GM12801 (cell line): ENCODE results near the gene AIG1.

Experiments
- TF ChIP-seq, protein P1 (sequence below): IDR thresholded peaks from one replicate; pipeline ENCODE4 v1.5.1; 2011; ENCODE audit warnings: control low read depth; ENCODE audit not compliant: insufficient read length; ENCODE audit errors: extremely low read depth

AIG1 gene

DNA sequence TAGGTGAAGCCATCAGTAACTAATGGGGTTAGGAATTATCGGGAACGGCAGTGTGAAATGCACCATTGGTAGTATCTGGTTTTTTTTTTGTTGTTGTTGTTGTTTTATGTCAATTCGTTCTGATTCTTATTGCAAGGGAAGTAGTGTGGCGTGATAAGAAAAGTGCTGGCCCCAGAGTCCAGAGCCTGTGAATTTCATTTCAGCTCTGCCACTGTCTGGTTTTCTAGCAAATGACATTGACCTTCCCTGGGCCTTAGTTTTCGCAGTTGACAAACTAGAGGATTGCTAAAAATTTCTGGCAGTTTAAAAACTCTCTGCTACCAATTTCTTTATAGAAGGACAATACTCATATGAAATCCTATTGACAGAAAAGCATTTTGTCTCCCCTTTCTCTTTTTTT is 161.6 kb downstream of the AIG1 start:
- TF ChIP-seq, protein P1, sequence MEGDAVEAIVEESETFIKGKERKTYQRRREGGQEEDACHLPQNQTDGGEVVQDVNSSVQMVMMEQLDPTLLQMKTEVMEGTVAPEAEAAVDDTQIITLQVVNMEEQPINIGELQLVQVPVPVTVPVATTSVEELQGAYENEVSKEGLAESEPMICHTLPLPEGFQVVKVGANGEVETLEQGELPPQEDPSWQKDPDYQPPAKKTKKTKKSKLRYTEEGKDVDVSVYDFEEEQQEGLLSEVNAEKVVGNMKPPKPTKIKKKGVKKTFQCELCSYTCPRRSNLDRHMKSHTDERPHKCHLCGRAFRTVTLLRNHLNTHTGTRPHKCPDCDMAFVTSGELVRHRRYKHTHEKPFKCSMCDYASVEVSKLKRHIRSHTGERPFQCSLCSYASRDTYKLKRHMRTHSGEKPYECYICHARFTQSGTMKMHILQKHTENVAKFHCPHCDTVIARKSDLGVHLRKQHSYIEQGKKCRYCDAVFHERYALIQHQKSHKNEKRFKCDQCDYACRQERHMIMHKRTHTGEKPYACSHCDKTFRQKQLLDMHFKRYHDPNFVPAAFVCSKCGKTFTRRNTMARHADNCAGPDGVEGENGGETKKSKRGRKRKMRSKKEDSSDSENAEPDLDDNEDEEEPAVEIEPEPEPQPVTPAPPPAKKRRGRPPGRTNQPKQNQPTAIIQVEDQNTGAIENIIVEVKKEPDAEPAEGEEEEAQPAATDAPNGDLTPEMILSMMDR: no peak

DNA sequence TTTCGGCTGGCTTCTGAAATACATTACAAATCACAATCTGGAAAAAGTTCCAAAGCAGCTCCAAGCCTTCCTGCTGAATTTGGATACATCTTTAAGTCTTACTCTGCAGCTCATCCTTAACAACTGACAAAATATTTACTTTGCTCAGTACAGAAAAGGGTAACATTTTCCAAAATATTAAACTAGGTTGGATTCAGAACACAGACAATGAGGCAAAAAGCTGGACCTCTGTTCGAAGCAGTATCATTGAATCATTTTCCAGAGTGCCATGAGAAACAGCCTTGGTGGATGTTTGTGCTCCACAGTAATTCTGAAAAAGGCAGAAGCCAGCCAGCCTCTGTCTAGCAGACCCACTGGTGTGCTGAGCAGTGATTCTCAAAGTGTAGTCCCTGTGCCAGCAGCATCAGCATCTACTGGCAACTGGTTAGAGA is 162.1 kb downstream of the AIG1 start:
- TF ChIP-seq, protein P1: no peak

DNA sequence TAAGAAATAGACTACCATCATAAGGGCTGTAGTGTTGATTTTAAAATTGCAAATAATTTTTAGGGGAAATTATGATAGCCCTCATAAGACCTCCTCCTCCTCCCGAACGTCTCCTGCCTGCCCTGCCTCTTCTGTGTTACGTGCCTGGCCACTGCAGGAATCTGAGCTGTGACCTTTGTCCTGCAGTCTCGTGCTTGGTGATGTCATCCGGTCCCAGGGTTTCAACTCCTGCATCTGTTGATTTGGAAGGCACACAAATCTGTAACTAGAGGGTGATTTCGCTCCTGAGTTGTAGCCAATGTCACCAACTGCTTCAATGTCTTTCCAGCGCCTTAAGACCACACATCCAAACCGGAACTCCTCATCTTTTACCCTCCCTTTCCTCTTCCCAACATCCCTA is 163.2 kb downstream of the AIG1 start:
- TF ChIP-seq, protein P1: no peak

DNA sequence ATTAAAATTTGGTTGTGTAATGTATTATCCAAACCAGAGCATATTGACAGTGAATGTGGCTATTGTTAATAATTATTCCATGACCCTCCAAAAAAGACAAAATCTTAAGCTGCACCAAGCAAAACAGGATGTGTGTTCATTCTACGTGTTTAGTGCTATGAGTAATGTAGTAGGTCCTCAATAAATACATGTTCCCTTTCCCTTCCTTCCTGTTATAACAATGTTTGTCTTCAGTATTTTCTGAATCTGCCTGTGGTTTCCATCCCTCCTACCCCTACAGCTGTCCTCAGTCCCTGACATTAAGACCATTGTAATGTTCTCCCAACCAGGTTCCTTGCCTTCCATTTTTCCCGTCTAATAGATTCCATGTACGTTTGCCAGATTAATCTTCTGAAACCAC is 163.8 kb downstream of the AIG1 start:
- TF ChIP-seq, protein P1: no peak

DNA sequence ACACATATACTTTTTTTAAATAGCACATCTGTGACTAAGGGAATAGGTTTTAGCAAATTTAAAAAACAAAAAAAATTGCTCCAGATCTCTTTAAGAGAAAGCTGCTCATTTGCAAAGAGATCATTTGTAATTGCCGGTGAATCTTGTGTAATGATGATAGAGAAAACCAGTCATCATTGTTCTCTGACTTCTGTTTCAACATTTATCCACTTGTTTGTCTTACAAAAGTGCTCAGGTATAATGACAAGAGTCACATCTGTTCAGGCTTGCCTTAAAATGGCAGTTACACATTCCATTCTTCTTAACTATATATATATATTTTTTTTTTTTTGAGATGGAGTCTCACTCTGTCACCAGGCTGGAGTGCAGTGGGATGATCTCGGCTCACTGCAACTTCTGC is 165.2 kb downstream of the AIG1 start:
- TF ChIP-seq, protein P1: no peak

DNA sequence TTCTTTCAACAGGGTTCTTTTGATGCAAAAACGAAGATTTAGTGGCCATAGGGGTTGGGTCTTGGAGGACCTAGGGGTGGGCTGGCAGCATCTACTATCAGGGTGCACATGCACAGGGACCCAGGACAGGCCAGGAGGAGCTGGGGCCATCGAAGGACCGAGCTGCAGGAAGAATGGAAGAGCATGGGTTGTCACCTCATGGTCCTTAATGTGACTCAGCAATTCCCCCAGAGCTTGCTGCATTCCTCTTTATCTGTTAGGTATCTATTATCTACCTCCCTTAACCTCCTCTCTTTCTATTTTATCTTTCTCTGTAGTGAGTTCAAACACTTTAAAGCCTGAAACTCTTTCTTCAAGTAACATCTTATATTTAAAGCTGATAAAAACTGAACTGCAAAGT is 167.0 kb downstream of the AIG1 start:
- TF ChIP-seq, protein P1: no peak

DNA sequence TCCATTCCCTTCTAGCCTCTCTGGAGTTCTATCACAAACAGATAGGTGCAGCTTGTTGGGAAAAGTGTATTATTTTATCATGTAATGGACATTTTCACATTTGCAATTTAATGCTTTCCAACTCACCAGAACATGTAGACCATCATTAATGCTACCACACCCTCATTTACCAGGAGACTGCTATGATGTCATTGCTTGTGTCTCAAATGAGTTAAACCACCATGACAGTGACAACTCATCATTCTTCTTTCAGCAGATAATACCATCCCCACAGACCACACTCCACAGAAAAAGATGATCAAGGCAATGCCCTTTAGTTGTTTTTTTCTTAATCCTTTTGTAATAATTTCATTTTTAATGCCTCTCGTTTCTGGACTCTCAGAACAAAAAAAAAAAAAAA is 168.7 kb downstream of the AIG1 start:
- TF ChIP-seq, protein P1: no peak

DNA sequence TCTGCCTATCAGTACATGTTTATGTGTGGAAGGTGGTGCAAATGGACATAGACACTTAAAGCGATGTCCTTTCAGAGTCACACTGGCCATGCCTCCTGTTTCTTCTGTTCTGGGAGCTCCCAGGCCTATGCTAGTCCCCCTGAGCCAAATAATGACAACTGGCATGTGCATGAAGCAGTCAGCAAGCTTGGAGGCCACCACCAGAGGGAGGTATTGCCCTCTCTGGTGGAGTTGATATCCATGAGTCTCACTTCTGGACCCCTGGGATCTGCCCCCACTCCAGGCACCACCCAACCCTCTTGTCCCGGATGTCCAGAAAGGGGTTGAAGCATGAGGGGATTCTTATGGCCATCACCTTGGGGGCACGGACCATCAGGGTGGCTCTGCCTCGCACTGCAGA is 172.2 kb downstream of the AIG1 start:
- TF ChIP-seq, protein P1: no peak
